Dedifferentiated amniotic fluid mesenchymal stem cell (primary cell): ENCODE measurements around the gene ANKRD33.

Experiments
- DNase-seq: peaks from one replicate; pipeline ENCODE4 v3.0.0-alpha.2; 2016; ENCODE audit errors: extremely low spot score

The ANKRD33 gene

GRCh38 chr12:51901121-51901817, 13.4 kb downstream of the ANKRD33 start:
- DNase-seq: no peak

DNA sequence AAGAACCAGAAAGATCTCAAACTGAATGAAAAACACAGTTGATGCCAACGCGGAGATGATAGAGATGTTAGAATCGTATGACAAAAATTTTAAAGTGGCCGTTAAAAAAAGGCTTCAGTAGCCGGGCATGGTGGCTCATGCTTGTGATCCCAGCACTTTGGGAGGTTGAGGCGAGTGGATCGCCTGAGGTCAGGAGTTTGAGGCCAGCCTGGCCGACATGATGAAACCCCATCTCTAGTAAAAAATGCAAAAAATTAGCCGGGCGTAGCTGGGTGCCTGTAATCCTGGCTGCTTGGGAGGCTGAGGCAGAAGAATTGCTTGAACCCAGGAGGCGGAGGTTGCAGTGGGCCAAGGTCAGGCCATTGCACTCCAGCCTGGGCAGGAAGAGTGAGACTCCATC, 14.0 kb downstream of the ANKRD33 start:
- no peak for DNase-seq

GRCh38 chr12:51904951-51905470, 17.1 kb downstream of the ANKRD33 start:
- peak; percentile 29 for DNase-seq

DNA sequence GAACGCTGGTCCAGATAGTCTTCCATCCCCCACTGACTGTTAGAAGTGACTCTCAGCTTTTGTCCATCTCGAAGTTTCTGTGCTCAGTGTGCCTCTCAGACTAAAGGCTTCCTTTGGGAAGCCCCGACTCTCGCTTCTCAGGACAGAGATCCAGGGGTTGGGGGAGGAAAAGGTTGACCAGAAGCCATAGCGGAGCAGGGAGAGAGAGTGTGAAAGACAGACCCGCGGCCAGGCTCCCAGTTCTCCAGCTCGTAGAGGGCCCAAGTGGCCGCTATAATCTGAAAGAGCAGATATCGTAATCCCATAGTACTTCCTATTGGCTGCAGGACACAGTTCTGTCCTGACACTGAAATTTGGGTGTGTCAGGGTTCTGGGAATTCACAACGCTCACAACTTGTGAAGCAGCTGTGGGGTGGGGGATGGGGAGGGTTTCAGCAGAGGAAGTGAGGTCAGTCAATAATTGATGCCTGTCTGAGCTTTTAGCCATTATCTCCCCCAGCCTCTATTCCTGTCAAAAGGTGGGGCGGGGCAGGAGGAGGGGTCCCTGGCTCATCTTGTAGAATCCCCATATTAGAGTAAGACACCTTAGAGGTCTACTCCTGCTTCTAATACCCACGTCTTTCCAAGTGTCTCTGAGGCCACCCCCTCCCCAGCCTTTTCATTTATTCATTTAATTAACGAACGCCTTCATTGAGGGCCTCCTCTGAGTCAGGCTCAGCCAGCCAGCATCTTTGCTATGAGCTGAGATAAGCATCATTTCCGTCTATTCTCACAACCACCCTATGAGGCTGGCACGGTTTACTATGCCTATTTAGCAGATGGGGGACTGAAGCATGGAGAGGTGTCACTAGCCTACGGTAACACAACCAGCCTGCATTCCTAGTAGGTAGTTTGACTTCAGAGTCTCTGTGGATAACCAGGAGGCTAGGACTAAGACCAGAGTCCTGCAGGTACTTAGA, 17.8 kb downstream of the ANKRD33 start:
- DNase-seq: no peak

DNA sequence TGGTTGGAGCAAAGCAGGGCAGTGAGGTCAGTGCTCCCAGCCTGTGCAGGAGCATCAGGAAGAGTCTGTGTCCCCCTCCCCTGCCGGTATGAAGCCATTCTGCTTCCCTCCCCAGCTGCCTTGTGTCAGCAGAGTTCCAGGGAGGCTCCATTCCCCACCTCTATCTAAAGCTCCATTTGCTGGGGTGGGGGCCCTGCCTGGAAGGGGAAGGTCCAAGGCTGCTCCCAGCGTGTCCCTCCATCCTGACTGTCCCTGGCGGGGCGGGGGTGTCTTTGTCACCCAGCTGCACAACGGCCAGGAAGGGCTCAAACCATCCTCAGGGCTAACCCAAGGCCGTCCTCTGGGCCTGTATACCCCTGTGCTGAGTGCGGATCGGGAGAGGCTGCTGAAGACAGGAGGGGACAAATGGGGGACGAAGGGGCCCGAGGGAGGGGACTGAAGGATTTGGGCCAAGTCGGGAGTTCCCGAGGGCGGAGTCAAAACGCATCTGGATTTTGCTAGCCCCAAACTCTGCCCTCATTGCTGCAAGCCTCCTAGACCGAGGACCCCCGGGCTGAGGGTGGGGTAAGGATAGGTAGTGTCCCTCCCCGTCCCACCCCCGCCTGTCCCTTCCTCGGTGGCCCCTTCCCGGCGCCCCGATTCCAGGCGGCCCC, 18.7 kb downstream of the ANKRD33 start:
- DNase-seq: no peak

DNA sequence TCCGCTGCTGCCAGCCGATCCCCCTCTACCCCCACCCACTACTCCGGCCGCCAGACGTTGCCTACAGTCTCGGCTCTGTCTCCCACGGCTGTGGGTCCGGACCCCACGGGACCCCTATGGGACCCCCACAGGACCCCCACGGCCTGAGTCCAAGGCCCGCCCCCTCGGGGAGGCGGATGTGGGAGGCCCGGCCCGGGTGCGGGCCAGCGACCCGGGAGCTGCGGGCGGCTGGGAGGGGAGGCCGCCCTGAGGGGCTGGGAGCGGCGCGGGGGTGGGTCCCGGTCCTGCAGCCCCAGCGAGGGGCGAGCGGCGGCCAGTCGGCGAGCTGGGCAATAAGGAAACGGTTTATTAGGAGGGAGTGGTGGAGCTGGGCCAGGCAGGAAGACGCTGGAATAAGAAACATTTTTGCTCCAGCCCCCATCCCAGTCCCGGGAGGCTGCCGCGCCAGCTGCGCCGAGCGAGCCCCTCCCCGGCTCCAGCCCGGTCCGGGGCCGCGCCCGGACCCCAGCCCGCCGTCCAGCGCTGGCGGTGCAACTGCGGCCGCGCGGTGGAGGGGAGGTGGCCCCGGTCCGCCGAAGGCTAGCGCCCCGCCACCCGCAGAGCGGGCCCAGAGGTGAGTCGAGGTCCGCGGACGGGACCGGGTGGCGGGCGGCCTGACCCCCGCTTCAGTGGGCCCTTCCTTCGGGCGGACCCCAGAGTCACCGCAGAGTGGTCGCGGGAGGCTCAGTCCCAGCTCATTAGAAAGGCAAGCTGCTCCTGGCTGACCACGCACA, 19.4 kb downstream of the ANKRD33 start, which contains the start of gene ACVRL1:
Gene ACVRL1, plus strand, starts transcription at position 422 of the 773 bp plus-strand sequence. CDS start 4,971 bp downstream, outside the sequence.
- DNase-seq: no peak

DNA sequence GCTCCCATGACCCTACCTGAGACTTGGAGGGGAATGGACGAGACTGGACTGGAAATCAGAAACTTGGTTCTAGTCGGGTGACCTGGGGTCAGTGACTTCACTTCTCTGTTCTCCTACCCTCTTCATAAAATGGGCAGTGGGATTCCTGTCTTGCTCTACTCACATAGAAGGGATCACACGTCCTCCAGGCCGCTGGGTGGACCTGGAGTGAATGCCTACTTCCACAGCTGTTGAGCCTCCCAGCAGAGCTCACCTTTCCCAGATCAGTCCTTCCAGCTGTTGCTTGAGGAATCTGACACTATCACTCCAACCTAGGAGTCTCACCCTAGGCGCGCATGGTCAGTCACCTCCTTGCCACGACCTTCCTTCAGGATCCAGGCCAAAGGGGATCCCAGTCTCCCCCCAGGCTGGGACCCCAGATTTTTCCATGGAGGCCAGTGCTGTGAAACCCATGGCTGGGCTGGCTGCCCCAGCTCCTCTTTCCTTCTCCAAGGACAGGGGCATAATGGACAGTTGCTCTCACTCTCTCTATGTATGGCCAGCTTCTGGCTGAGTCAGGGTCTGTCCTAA, 20.0 kb downstream of the ANKRD33 start:
- DNase-seq: no peak

GRCh38 chr12:51908876-51909592, 21.1 kb downstream of the ANKRD33 start:
- DNase-seq: no peak

DNA sequence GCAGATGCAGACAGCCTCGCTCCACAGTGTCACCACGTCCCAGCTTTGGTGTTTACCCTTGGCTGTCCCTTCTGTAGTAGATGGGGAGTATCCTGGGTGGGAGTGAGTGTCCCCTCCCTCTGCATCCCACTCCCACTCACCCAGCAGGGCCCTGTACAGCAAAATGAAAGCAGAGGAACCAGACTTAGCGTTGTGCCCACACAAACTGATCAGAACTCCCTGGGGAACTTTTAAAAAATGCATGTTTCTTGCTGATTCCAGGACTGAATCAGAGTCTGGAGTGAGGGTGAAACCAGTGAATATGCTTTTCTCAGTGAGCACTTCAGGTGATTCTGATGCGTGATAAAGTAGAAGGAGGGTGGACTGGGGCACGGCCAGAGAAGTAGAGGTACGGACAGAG, 22.3 kb downstream of the ANKRD33 start:
- DNase-seq: no peak

GRCh38 chr12:51910691-51911090, 22.8 kb downstream of the ANKRD33 start:
- no peak for DNase-seq

- no peak for DNase-seq
Observed at GRCh38 chr12:51911307-51911706, 23.4 kb downstream of the ANKRD33 start.

DNA sequence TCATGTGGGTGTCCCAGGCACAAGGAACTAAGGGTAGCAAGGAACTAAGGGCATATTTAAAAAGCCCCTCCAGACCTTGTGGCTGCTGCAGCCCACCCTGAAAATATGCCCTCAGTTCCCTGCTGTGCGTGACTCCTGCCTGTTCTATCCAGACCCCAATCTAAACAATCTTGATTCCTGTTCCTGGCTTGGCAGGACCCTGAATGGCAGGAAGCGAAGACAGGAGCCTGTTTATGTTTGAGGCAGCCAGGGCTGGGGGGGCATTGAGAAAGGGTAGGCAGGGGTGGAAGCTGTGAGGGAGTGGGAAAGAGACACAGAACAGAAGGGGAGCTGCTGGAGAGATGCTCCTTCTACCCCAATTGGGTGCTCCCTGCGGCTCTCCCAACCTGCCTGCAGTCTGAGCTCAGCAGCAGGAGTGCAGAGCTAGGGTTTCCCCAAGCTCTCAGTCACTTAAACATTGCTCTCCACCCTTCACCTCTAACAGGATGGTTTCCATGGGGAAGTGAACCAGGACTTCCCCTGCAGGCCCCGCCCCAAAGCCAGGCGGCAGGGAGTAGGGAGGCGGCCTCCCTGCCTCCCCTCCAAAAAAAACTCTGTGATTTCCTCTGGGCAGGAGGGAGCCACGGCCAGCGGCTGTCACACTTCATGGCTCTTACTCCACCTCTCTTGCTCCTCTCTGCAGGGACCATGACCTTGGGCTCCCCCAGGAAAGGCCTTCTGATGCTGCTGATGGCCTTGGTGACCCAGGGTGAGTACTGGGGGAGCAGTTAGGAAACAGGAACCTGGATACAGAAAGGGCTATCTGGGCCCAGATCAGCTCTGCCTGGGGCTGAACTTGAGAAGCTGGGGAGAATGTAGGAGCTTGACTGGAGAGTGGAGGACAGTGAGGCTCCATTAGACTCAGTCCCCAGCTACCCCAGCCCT, 24.1 kb downstream of the ANKRD33 start:
- DNase-seq: no peak

DNA sequence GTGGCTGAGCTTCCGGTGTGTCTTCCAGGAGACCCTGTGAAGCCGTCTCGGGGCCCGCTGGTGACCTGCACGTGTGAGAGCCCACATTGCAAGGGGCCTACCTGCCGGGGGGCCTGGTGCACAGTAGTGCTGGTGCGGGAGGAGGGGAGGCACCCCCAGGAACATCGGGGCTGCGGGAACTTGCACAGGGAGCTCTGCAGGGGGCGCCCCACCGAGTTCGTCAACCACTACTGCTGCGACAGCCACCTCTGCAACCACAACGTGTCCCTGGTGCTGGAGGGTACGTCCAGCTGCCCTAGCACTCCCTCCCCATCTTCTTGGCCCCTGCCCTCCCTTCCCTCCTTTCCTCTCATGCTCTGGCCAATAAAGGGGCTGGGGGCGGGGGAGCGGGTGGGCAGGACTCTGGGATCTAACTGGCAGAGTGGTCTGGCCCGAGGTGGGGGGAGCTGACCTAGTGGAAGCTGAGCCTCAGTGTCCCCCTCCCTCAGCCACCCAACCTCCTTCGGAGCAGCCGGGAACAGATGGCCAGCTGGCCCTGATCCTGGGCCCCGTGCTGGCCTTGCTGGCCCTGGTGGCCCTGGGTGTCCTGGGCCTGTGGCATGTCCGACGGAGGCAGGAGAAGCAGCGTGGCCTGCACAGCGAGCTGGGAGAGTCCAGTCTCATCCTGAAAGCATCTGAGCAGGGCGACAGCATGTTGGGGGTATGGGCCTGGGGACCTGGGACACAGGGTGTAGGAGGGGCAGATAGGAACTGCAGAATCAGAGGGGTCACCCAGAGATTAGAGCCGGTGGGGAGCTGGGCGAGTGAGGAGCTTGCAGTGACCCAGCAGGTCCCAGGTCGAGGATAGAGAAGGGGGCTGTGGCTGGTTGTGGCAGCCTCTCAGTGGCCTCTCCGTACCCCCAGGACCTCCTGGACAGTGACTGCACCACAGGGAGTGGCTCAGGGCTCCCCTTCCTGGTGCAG, 25.4 kb downstream of the ANKRD33 start:
- no peak for DNase-seq

- DNase-seq: no peak
Observed at GRCh38 chr12:51914034-51914923, 26.4 kb downstream of the ANKRD33 start.

DNA sequence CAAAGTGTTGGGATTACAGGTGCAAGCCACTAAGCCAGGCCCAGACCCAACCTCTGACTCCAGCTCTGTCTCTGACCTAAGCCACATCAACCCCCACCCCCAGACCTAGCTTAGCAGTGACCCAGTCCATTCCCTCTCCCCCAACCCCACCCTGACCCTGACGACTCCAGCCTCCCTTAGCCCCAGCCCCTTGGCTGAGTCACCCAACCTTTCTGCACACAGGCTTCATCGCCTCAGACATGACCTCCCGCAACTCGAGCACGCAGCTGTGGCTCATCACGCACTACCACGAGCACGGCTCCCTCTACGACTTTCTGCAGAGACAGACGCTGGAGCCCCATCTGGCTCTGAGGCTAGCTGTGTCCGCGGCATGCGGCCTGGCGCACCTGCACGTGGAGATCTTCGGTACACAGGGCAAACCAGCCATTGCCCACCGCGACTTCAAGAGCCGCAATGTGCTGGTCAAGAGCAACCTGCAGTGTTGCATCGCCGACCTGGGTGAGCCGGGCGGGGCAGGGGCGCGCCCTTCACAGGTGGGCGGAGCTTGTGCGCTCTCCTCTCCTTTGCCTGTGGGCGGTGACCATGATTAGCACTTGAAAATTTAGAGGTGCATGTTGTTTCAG, 27.2 kb downstream of the ANKRD33 start:
- no peak for DNase-seq

- DNase-seq: no peak
Observed at GRCh38 chr12:51915951-51916350, 28.0 kb downstream of the ANKRD33 start.
